GM12878 (cell line): Measurements from ENCODE around the gene MGST3. TPM values are rescaled to one million over a fixed set of nuclear protein-coding genes. Genes with fewer than 3 reads are reported as not detected.

Experiments
- ATAC-seq: fragments of 200-7000 bp; cut with Tn5 transposase; 3 replicates; pipeline ENCODE4 v1.9.1; 2020; ENCODE audit warnings: mild to moderate bottlenecking, moderate library complexity
- BruUV-seq: library from RNA; stranded (reverse); fragments of 400-500 nt; replicated peaks from 2 replicates; lab custom pipeline; 2021; lab: Mats Ljungman, UMichigan
- CTCF ChIA-PET: fragments of 300-600 bp; sonication (Branson Sonifier 250); formaldehyde crosslinking; extraction: SDS; loops from one replicate; lab custom pipeline; 2021; ENCODE audit warnings: inconsistent platforms; lab: Yijun Ruan, JAX
- POLR2A ChIA-PET: fragments of 350-600 bp; formaldehyde crosslinking; extraction: SDS; loops from one replicate; lab custom pipeline; 2021; ENCODE audit warnings: inconsistent platforms; lab: Charles Lee
- RAD21 ChIA-PET: fragments of 300-600 bp; sonication (Branson Sonifier 250); formaldehyde crosslinking; loops from one replicate; lab custom pipeline; 2023; ENCODE audit warnings: antibody characterized with exemption; ENCODE audit not compliant: unreplicated experiment; lab: Charles Lee
- SMC1A ChIA-PET: fragments of 300-600 bp; sonication (Branson Sonifier 250); formaldehyde crosslinking; loops from one replicate; lab custom pipeline; 2023; ENCODE audit not compliant: unreplicated experiment, uncharacterized antibody; lab: Charles Lee
- DNase-seq: peaks from one replicate; pipeline ENCODE4 v3.0.0-alpha.2; 2011; ENCODE audit warnings: low read depth, low spot score
- FAIRE-seq: peaks from 3 replicates; lab custom pipeline; 2011; peaks lifted over from hg19 to GRCh38; lab: Jason Lieb, UNC
- H2AFZ ChIP-seq: 2 replicates; pipeline ENCODE4 v1.6.0; 2011; ENCODE audit warnings: low read depth, low read length, control low read depth; ENCODE audit not compliant: control insufficient read depth
- H3K27ac ChIP-seq: 2 replicates; pipeline ENCODE4 v1.5.1; 2011; ENCODE audit warnings: control low read depth; ENCODE audit not compliant: control insufficient read depth, insufficient read depth
- H3K27me3 ChIP-seq, 2 experiments: replicated peaks in 1 of 2; 2 replicates each; pipeline versions ENCODE4 v1.6.0 to v1.6.1; 2011; ENCODE audit warnings: low read length in 1 of 2; ENCODE audit not compliant: control insufficient read depth in 2 of 2, insufficient read depth in 2 of 2
- H3K36me3 ChIP-seq, 2 experiments: 2 replicates each; pipeline ENCODE4 v1.5.1; 2011; ENCODE audit warnings: low read length in 1 of 2; ENCODE audit not compliant: control insufficient read depth in 2 of 2, insufficient read depth in 2 of 2
- H3K4me1 ChIP-seq: 2 replicates; pipeline ENCODE4 v1.6.1; 2011; ENCODE audit warnings: mild to moderate bottlenecking, low read length, moderate library complexity, mixed read lengths; ENCODE audit not compliant: control insufficient read depth, insufficient read depth
- H3K4me2 ChIP-seq: 2 replicates; pipeline ENCODE4 v1.6.0; 2011; ENCODE audit warnings: control low read depth; ENCODE audit not compliant: control insufficient read depth, insufficient read depth
- H3K4me3 ChIP-seq: fragments of 200-600 bp; sonication (generic); 2 replicates; pipeline ENCODE4 v1.5.1; 2016
- H3K79me2 ChIP-seq: 2 replicates; pipeline ENCODE4 v1.6.0; 2011; ENCODE audit warnings: low read length; ENCODE audit not compliant: control insufficient read depth, insufficient read depth
- H3K9ac ChIP-seq: 2 replicates; pipeline ENCODE4 v1.8.0; 2011; ENCODE audit warnings: low read length, control low read depth, mixed read lengths; ENCODE audit not compliant: control insufficient read depth, insufficient read depth
- H3K9me3 ChIP-seq: replicated peaks from 3 replicates; pipeline ENCODE4 v1.5.1; 2011; ENCODE audit warnings: mild to moderate bottlenecking, low read length; ENCODE audit not compliant: control insufficient read depth, insufficient read depth
- H4K20me1 ChIP-seq: 2 replicates; pipeline ENCODE4 v1.6.0; 2011; ENCODE audit not compliant: control insufficient read depth, insufficient read depth
- BMI1 ChIP-seq: fragments of 450-650 bp; IDR thresholded peaks from 2 replicates; pipeline ENCODE4 v1.6.1; 2016; ENCODE audit warnings: mild to moderate bottlenecking, moderate library complexity, borderline replicate concordance
- CHD1 ChIP-seq: IDR thresholded peaks from 2 replicates; pipeline ENCODE4 v1.6.1; 2012; ENCODE audit warnings: low read depth, low read length, improper control_type of control experiment
- CREB1 ChIP-seq: IDR thresholded peaks from 2 replicates; pipeline ENCODE4 v1.6.1; 2012; ENCODE audit warnings: low read depth, mild to moderate bottlenecking, inconsistent platforms
- CREM ChIP-seq: IDR thresholded peaks from 2 replicates; pipeline ENCODE4 v1.6.1; 2014; ENCODE audit warnings: antibody characterized with exemption, low read depth
- ELK1 ChIP-seq: IDR thresholded peaks from 2 replicates; pipeline ENCODE4 v1.6.1; 2012; ENCODE audit warnings: low read depth, low read length, improper control_type of control experiment
- FOS ChIP-seq: IDR thresholded peaks from 3 replicates; pipeline ENCODE4 v1.6.1; 2011; ENCODE audit warnings: borderline replicate concordance; ENCODE audit not compliant: insufficient read length; ENCODE audit errors: extremely low read depth
- IKZF1 ChIP-seq: fragments of 450-650 bp; conservative IDR thresholded peaks from 2 replicates; pipeline ENCODE4 v1.6.1; 2017; ENCODE audit warnings: antibody characterized with exemption, mild to moderate bottlenecking
- IKZF2 ChIP-seq, 2 experiments: fragments of 450-650 bp; IDR thresholded peaks; 2 replicates each; pipeline ENCODE4 v1.6.1; 2017; ENCODE audit warnings: mild to moderate bottlenecking in 2 of 2, moderate library complexity in 2 of 2
- IRF3 ChIP-seq: fragments of 450-650 bp; IDR thresholded peaks from 2 replicates; pipeline ENCODE4 v1.6.1; 2014; ENCODE audit warnings: mild to moderate bottlenecking
- IRF4 ChIP-seq: IDR thresholded peaks from 2 replicates; pipeline ENCODE4 v1.6.1; 2011; ENCODE audit warnings: low read depth, low read length
- MAX ChIP-seq: IDR thresholded peaks from 2 replicates; pipeline ENCODE4 v1.6.1; 2012; ENCODE audit warnings: low read depth, low read length, improper control_type of control experiment
- MEF2A ChIP-seq: IDR thresholded peaks from 2 replicates; pipeline ENCODE4 v1.6.1; 2011; ENCODE audit warnings: low read depth, mild to moderate bottlenecking, low read length, moderate library complexity; ENCODE audit not compliant: insufficient read depth
- MEF2B ChIP-seq: fragments of 450-650 bp; IDR thresholded peaks from 2 replicates; pipeline ENCODE4 v1.6.1; 2018; ENCODE audit warnings: mild to moderate bottlenecking, moderate library complexity; ENCODE audit not compliant: partially characterized antibody, poor library complexity, severe bottlenecking
- MXI1 ChIP-seq: fragments of 150-350 bp; IDR thresholded peaks from 2 replicates; pipeline ENCODE4 v1.6.1; 2011; ENCODE audit warnings: low read depth, mild to moderate bottlenecking, inconsistent platforms, low read length, improper control_type of control experiment
- NBN ChIP-seq: fragments of 450-650 bp; IDR thresholded peaks from 2 replicates; pipeline ENCODE4 v1.6.1; 2016
- PAX5 ChIP-seq: IDR thresholded peaks from 2 replicates; pipeline ENCODE4 v1.6.1; 2011; ENCODE audit warnings: low read depth, low read length, borderline replicate concordance
- PKNOX1 ChIP-seq: fragments of 450-650 bp; IDR thresholded peaks from 2 replicates; pipeline ENCODE4 v1.6.1; 2016; ENCODE audit warnings: mild to moderate bottlenecking
- RB1 ChIP-seq: fragments of 450-650 bp; formaldehyde crosslinking; IDR thresholded peaks from 2 replicates; pipeline ENCODE4 v1.6.1; 2017; ENCODE audit warnings: mild to moderate bottlenecking, borderline replicate concordance
- SP1 ChIP-seq: IDR thresholded peaks from one replicate; pipeline ENCODE4 v1.6.1; 2011; ENCODE audit warnings: low read depth, low read length
- SREBF1 ChIP-seq: IDR thresholded peaks from 2 replicates; pipeline ENCODE4 v1.6.1; 2012; ENCODE audit warnings: mild to moderate bottlenecking, low read length
- WGBS: methylation state at CpG from one replicate; pipeline ENCODE4 v1.1.6; 2016; ENCODE audit warnings: low lambda C conversion rate; ENCODE audit not compliant: insufficient replicate concordance, insufficient coverage; ENCODE audit errors: missing lambda C conversion rate; 5-methylcytosine and 5-hydroxymethylcytosine counted together
- in situ Hi-C: fragments of 300-500 bp; cut with MboI; formaldehyde crosslinking; loops from 9 replicates; pipeline ENCODE4 v1.14.3; 2018; ENCODE audit warnings: mixed read lengths
- intact Hi-C: fragments of 100-400 bp; cut with micrococcal nuclease; formaldehyde crosslinking; loops from one replicate; pipeline ENCODE4 v1.14.2; 2022; ENCODE audit not compliant: unreplicated experiment
- polyA plus RNA-seq, 11 experiments: library from polyadenylated mRNA; depleted of rRNA in 4 of 11; unstranded in 6 of 11; stranded (reverse) in 5 of 11; fragments of >200 nt; fragmentation: Nextera tagmentation in 4 of 11; fragmentation: Illumina TruSeq in 1 of 11; extraction: Ambion mirVana in 4 of 11; extraction: Trizol in 1 of 11; gene quantifications; 1 replicate in 1 of 11; 2 replicates in 10 of 11; pipeline versions ENCODE4 v1.2.1 to v1.2.3, GENCODE V29; 2011 to 2016; ENCODE audit warnings: inconsistent platforms in 2 of 11, missing spikeins in 2 of 11, low read depth in 1 of 11
- total RNA-seq, 4 experiments: library from RNA; depleted of rRNA in 3 of 4; stranded (reverse); fragments of >200 nt in 3 of 4; fragmentation: Illumina TruSeq in 1 of 4; extraction: Trizol in 1 of 4; gene quantifications; 2 replicates each; pipeline versions ENCODE4 v1.2.1 to v1.2.3, GENCODE V29; 2013 to 2021

The MGST3 gene
- total and polyA plus RNA-seq, 10 of the 15 experiments (the other 5 are each of a cell fraction or from before 2014, with no cell fraction given), result 37.3 to 145 (median 68.8) TPM

- Histone ChIP-seq H3K4me2 (peak overlapping the region; percentile 96), H3K27ac (peak overlapping the region; percentile 71), H2AFZ (peak overlapping the region; percentile 87), H3K9me3 (no peaks in the 10 kb centered on the region), H3K4me1 (peaks cover 14% of the 10 kb centered on the region), H3K27me3 (peaks cover 0 to 8% of the 10 kb centered on the region in 2 experiments; a peak in 1 of 4 replicates), H3K4me3 (peak overlapping the region; percentile 70), H4K20me1 (no peaks in the 10 kb centered on the region), H3K9ac (peak overlapping the region; percentile 79), H3K36me3 (no peaks in the 10 kb centered on the region), H3K79me2 (no peaks in the 10 kb centered on the region)
- FAIRE-seq (peak; percentile 52), ATAC-seq (peak; percentile 98), DNase-seq (peak; percentile 90)
- SMC1A ChIA-PET, result interaction anchor here (0.6 to 10.2 kb wide), 17 partner anchors 9 to 326 kb away, joined by 3 to 109 read pairs (median 4); partner anchors contain the start of genes ALDH9A1 and TMCO1
- TSS peak; percentile 89 for BruUV-seq
- in situ Hi-C loops, result no loop called here
- POLR2A ChIA-PET, result interaction anchor here (0.9 to 1.2 kb wide), 4 partner anchors 33 to 277 kb away, joined by 3 to 9 read pairs (median 4); partner anchors contain the start of gene MGST3
- RAD21 ChIA-PET, result interaction anchor here (0.7 to 4.9 kb wide), 8 partner anchors 32 to 317 kb away, joined by 3 to 24 read pairs (median 3); partner anchors contain the start of genes ALDH9A1, TMCO1 and UCK2
- CTCF ChIA-PET, result interaction anchor here (0.9 to 14.1 kb wide), 15 partner anchors 12 to 881 kb away, joined by 3 to 176 read pairs (median 4); partner anchors contain the start of genes ALDH9A1 and MGST3
- intact Hi-C loops, result loop anchor here (1.0 to 10.0 kb wide), 3 partner anchors 33 to 567 kb away; partner anchors contain the start of genes FAM78B, MGST3 and TMCO1
- WGBS, result under 1% methylated on average over 38 of the region's 38 CpGs
- TF ChIP-seq CREM, result peak; percentile 34; the same call in 1 of the 2 replicates
- no peak for TF ChIP-seq MEF2A
- TF ChIP-seq IRF3, result peak; percentile 68; the same call in 1 of the 2 replicates
- peak; percentile 68 for TF ChIP-seq IKZF1
- TF ChIP-seq CHD1, result 0 out of 2 replicates have a peak, but pooled peaks have one; percentile 61
- TF ChIP-seq NBN, result 0 out of 2 replicates have a peak, but pooled peaks have one; percentile 36
- TF ChIP-seq FOS, result peak; percentile 51
- peak; percentile 91; the same call in 1 of the 2 replicates for TF ChIP-seq RB1
- peak; percentile 68 for TF ChIP-seq PKNOX1
- peak; percentile 95 for TF ChIP-seq SP1
- TF ChIP-seq MAX, result peak; percentile 51; the same call in 1 of the 2 replicates
- peak; percentile 25; the same call in 1 of the 2 replicates for TF ChIP-seq PAX5
- TF ChIP-seq MXI1, result peak; percentile 94
- TF ChIP-seq BMI1, result peak; percentile 95
- no peak for TF ChIP-seq SREBF1
- peak; percentile 62; the same call in 1 of the 2 replicates for TF ChIP-seq CREB1
- 0 out of 2 replicates have a peak, but pooled peaks have one; percentile 33 for TF ChIP-seq IRF4
- TF ChIP-seq IKZF2 (IDR thresholded peaks at IDR 0.05), result peak; percentile 39 to 61
- TF ChIP-seq MEF2B, result no peak
- TF ChIP-seq ELK1, result 0 out of 2 replicates have a peak, but pooled peaks have one; percentile 30
These were observed 33.0 kb upstream of the MGST3 start for GRCh38 chr1:165597883-165598675.
